Naive thymus-derived CD8-positive, alpha-beta T cell (primary cell): ENCODE results near the gene NUSAP1. TPM values are rescaled to one million over a fixed set of nuclear protein-coding genes. Genes with fewer than 3 reads are reported as not detected.
"Not testable (repeated sequence)": the region's sequence is repeated elsewhere in the genome, so short reads cannot be mapped to it uniquely, and the experiment has no call there.

ENCODE experiments used
- ATAC-seq, 2 donors: fragments of 150-1000 bp; cut with Tn5 transposase in 1 of 2; sonication (Bioruptor Pico), chemical (Tn5 transposase) in 1 of 2; 1 replicate in 1 of 2; 2 replicates in 1 of 2; pipeline ENCODE4 v1.10.0; 2021; ENCODE audit warnings: mild to moderate bottlenecking in 2 of 2, moderate library complexity in 2 of 2
- POLR2A ChIA-PET: fragments of 350-600 bp; sonication (Branson Sonifier 250); formaldehyde crosslinking; loops from one replicate; lab custom pipeline; 2021; ENCODE audit warnings: antibody characterized with exemption; lab: Charles Lee
- DNase-seq, 10 donors: peaks; one replicate each; pipeline versions ENCODE4 v3.0.0 to v3.0.0-alpha.2; 2020 to 2022
- H3K27ac Mint-ChIP-seq, 10 donors: one replicate each; pipeline ENCODE4 v1.8.0; 2020 to 2022; ENCODE audit warnings: mild to moderate bottlenecking in 10 of 10, mixed read lengths in 10 of 10, moderate library complexity in 4 of 10, inconsistent platforms in 1 of 10
- H3K27me3 Mint-ChIP-seq, 5 donors: one replicate each; pipeline ENCODE4 v1.8.0; 2021 to 2022; ENCODE audit warnings: mixed read lengths in 5 of 5
- H3K36me3 Mint-ChIP-seq, 3 donors: one replicate each; pipeline ENCODE4 v1.8.0; 2020 to 2022; ENCODE audit warnings: mixed read lengths in 3 of 3, mild to moderate bottlenecking in 2 of 3, inconsistent platforms in 1 of 3
- H3K4me1 Mint-ChIP-seq, 4 donors: one replicate each; pipeline ENCODE4 v1.8.0; 2021 to 2022; ENCODE audit warnings: mixed read lengths in 4 of 4
- H3K4me3 Mint-ChIP-seq, 10 donors: one replicate each; pipeline ENCODE4 v1.8.0; 2020 to 2022; ENCODE audit warnings: mild to moderate bottlenecking in 10 of 10, mixed read lengths in 10 of 10, moderate library complexity in 6 of 10, inconsistent platforms in 1 of 10
- H3K9me3 Mint-ChIP-seq, 9 donors: one replicate each; pipeline ENCODE4 v1.8.0; 2020 to 2022; ENCODE audit warnings: mixed read lengths in 9 of 9, mild to moderate bottlenecking in 3 of 9, inconsistent platforms in 1 of 9, moderate library complexity in 1 of 9
- polyA plus RNA-seq, 3 donors: library from polyadenylated mRNA; unstranded; fragments of 300-500 nt; fragmentation: Illumina TruSeq; gene quantifications; one replicate each; pipeline ENCODE4 v1.2.3, GENCODE V29; 2021
- total RNA-seq, 8 experiments: library from RNA in 2 of 8; stranded (reverse) in 2 of 8; gene quantifications; one replicate each; pipeline ENCODE4 v1.2.3 and lab custom pipeline; 2021 to 2026

NUSAP1 gene, protein sequence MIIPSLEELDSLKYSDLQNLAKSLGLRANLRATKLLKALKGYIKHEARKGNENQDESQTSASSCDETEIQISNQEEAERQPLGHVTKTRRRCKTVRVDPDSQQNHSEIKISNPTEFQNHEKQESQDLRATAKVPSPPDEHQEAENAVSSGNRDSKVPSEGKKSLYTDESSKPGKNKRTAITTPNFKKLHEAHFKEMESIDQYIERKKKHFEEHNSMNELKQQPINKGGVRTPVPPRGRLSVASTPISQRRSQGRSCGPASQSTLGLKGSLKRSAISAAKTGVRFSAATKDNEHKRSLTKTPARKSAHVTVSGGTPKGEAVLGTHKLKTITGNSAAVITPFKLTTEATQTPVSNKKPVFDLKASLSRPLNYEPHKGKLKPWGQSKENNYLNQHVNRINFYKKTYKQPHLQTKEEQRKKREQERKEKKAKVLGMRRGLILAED
- total RNA-seq (1 to 10 TPM; 2.5 to 4.0 TPM), polyA plus RNA-seq (1 to 10 TPM in 1 of 3 donors, under 1 TPM in 2; 0.32 to 1.4 (median 0.93) TPM), total RNA-seq (lab: John Stamatoyannopoulos, UW) (0 to 0.08 (median 0) reads per million in 6 experiments)

DNA sequence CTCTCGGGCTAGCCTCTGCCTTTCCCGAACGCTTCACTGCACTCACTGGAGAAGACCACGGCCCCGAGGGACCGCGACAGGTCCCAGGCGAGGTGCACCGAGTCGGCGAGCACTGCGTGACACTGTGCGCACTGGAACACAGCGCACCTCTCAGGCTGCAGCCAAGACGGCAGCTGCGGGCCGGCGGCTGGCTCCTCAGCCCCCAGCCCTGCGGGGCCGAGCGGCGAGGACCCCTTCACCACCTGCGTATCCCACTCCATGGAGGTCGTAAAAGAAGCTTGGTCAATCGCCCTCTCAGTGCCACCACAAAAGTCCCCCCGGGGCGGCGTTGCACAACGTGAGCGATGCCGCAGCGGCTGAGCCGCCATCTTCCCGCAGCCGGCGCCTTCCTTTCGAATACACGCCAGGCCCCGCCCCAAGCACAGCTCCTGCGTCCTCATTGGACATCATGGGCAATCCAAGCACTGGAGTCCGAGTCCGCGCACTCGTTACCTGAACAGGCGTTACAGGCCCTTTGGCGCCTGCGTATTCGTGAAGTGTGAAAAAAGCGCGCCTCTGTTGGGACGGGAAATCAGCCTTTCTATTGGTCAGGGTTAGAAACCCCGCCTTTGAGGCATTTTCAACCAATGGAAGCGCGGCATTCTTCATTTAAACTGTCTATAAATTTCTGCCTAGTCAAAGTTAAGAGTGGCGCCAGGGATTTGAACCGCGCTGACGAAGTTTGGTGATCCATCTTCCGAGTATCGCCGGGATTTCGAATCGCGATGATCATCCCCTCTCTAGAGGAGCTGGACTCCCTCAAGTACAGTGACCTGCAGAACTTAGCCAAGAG, at the start of gene NUSAP1, which contains the start of gene OIP5:
TSS of gene NUSAP1 (plus strand) at position 688 of the 832 bp plus-strand sequence. CDS start at position 765, 77 bp downstream.
TSS of gene OIP5 (minus strand) at position 398 of the 832 bp plus-strand sequence. CDS start at position 368, 30 bp downstream.
- ATAC-seq (peak; percentile 95 to 96), DNase-seq (peak; percentile 90 to 99 (median 98))
- peak within 1 kb of the TSS; percentile 96 to 100 (median 99) for H3K4me3 Mint-ChIP-seq
- H3K9me3 Mint-ChIP-seq: no peaks in the 10 kb centered on the region
- H3K36me3 Mint-ChIP-seq: no peaks in the 10 kb centered on the region
- H3K27ac Mint-ChIP-seq: peak within 1 kb of the TSS; percentile 82 to 98 (median 94)
- POLR2A ChIA-PET: interaction anchor here (0.6 to 2.1 kb wide), 14 partner anchors 10 to 764 kb away, joined by 3 to 11 read pairs (median 4); partner anchors contain the start of genes CHP1, DNAJC17, EXD1 and INO80
- peaks cover 6 to 32% (median 27%) of the 10 kb centered on the region in 4 donors for H3K4me1 Mint-ChIP-seq
- no peaks in the 10 kb centered on the region for H3K27me3 Mint-ChIP-seq

DNA sequence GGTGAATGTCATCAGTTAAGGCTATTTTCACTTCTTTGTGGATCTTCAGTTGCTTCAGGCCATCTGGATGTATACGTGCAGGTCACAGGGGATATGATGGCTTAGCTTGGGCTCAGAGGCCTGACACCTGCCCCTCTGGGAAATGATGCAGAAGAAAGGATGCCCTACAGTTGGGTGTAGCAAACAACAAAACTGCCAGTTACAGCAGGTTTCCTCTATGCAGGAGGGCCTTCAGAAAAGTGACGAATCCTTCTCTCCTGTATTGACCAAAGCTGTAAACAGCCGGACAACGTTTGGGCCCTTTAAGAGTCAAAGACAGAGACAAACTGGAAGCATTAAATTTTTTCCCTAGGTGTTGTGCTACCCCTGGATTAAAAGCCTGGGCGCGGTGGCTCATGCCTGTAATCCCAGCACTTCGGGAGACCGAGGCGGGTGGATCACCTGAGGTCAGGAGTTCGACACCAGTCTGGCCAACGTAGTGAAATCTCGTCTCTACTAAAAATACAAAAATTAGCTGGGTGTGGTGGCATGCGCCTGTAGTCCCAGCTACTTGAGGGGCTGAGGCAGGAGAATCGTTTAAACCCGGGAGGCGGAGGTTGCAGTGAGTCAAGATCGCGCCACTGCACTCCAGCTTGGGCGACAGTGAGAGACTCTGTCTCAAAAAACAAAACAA, 49.6 kb upstream of the NUSAP1 start:
- peak overlapping the region; percentile 89 to 99 (median 95) for H3K4me3 Mint-ChIP-seq
- not testable (repeated sequence) for H3K9me3 Mint-ChIP-seq, ATAC-seq, H3K27me3 Mint-ChIP-seq
- H3K36me3 Mint-ChIP-seq: peaks cover 7 to 46% (median 18%) of the 10 kb centered on the region in 3 donors
- peak overlapping the region; percentile 93 to 99 (median 98) for H3K27ac Mint-ChIP-seq
- H3K4me1 Mint-ChIP-seq: peaks cover 14 to 44% (median 36%) of the 10 kb centered on the region in 4 donors
- POLR2A ChIA-PET: interaction anchor here (1.0 to 1.5 kb wide), 7 partner anchors 48 to 388 kb away, joined by 3 to 9 read pairs (median 4); partner anchors contain the start of genes CHP1, EXD1, INO80 and NUSAP1
- peak in 1 of 10 donors; percentile 5 for DNase-seq

DNA sequence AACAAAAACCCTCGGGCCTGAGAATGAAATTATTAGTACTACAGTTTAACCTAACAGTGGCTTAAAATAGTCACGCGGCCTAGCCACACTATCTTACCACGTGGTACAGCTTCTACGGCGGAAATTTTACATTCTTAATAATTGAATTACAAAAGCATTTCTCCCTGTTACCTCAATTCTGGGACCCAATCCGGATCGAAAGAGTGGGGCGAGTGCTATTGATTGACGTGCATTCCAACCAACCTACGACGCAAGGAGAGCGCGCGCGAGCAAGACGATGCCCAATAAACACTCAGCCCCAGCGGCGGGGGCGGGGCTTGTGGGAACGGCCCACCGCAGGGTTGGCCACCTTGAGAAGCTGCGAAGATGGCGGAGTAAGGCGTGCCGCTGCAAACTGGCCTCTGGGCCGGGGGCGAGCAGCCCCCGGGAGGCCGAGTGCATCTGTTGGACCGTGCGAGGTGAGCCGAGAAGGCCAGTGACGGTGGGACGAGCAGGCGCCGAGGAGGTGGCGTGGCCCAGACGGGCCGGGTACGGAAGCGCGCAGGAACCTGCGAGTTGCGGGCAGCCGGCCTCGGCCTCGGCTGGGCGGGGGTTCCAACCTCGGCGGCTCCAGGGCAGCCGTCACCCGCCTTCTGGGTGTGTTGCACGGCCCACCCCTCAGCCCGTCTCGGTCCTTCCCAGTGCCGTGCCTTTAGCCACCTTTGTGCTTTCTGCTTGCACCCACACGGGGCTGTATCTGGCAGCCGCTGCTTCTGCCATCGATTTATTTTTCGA, 48.8 kb upstream of the NUSAP1 start:
- POLR2A ChIA-PET: interaction anchor here (1.0 to 1.5 kb wide), 7 partner anchors 47 to 389 kb away, joined by 3 to 9 read pairs (median 4); partner anchors contain the start of genes CHP1, EXD1, INO80 and NUSAP1
- peak; percentile 94 to 99 (median 97) for DNase-seq
- ATAC-seq: peak; percentile 97
- peaks cover 0 to 2% (median 0%) of the 10 kb centered on the region in 5 donors for H3K27me3 Mint-ChIP-seq
- no peaks in the 10 kb centered on the region for H3K9me3 Mint-ChIP-seq
- peak overlapping the region; percentile 89 to 99 (median 95) for H3K4me3 Mint-ChIP-seq
- peaks cover 17 to 51% (median 42%) of the 10 kb centered on the region in 4 donors for H3K4me1 Mint-ChIP-seq
- H3K36me3 Mint-ChIP-seq: peaks cover 7 to 51% (median 19%) of the 10 kb centered on the region in 3 donors
- H3K27ac Mint-ChIP-seq: peak overlapping the region; percentile 93 to 99 (median 98)

DNA sequence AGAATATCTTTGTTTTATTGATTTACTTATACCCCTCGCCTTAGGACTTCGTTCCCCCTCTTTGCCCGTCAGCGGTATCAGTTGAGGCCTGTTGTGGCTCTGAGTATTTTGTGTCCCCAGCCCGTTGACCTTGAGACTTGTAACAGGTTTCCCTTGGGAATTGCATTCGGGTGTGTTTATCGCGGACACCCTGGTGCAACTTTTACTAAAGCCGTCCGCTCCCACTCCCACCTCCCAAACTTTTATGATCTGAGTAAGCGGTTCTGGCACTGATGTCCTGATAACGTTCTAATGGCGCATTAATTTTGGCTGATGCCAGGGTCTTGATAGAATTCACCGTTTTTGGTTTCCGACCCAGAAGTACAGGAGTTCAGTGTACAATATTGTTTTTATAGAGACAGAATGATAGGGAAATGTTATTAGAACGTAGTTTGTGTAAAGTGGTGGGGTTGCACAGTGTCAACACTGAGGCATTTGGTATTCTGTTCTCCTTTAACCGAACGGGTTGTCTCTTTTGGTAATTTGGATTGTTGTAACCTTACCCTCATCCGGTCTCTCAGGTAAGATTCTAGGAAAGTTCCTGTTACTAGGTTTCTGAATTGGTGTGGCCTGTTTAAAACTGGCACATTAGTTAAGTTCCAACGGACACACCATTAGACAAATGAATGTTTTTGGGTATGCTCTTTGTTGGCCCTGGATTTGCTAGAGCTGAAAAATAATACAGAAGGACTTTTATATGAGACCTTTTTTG, 48.1 kb upstream of the NUSAP1 start:
- peaks cover 17 to 52% (median 45%) of the 10 kb centered on the region in 4 donors for H3K4me1 Mint-ChIP-seq
- H3K4me3 Mint-ChIP-seq: peak overlapping the region; percentile 89 to 99 (median 95)

DNA sequence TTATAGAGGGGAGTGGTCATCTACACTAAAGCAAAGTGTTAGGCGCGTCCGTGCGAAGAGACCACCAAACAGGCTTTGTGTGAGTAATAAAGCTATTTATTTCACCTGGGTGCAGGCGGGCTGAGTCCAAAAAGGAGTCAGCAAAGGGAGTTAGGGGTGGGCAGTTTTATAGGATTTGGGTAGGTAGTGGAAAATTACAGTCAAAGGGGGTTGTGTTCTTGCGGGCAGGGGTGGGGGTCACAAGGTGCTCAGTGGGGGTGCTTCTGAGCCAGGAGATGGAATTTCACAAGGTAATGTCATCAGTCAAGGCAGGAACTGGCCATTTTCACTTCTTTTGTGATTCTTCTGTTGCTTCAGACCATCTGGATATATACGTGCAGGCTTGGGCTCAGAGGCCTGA, 47.4 kb upstream of the NUSAP1 start:
- Mint-ChIP-seq H3K4me3 (peak overlapping the region; percentile 89 to 99 (median 95)), H3K27ac (peak overlapping the region; percentile 93 to 99 (median 98))
- POLR2A ChIA-PET: interaction anchor here (1.4 kb wide), 1 partner anchor 116 kb away, joined by 3 read pairs; no protein-coding TSS in a partner anchor

More for the DNA sequence above, 48.1 kb upstream of the NUSAP1 start:
- Mint-ChIP-seq H3K9me3 (no peaks in the 10 kb centered on the region), H3K27me3 (peaks cover 0 to 2% (median 0%) of the 10 kb centered on the region in 5 donors), H3K27ac (peak overlapping the region; percentile 93 to 99 (median 98)), H3K36me3 (peaks cover 7 to 49% (median 19%) of the 10 kb centered on the region in 3 donors)
- DNase-seq: peak in 3 of 10 donors; percentile 19 to 22 (median 20)
- POLR2A ChIA-PET: interaction anchor here (0.5 to 1.5 kb wide), 8 partner anchors 46 to 390 kb away, joined by 3 to 9 read pairs (median 4); partner anchors contain the start of genes CHP1, EXD1, INO80 and NUSAP1
- no peak for ATAC-seq

DNA sequence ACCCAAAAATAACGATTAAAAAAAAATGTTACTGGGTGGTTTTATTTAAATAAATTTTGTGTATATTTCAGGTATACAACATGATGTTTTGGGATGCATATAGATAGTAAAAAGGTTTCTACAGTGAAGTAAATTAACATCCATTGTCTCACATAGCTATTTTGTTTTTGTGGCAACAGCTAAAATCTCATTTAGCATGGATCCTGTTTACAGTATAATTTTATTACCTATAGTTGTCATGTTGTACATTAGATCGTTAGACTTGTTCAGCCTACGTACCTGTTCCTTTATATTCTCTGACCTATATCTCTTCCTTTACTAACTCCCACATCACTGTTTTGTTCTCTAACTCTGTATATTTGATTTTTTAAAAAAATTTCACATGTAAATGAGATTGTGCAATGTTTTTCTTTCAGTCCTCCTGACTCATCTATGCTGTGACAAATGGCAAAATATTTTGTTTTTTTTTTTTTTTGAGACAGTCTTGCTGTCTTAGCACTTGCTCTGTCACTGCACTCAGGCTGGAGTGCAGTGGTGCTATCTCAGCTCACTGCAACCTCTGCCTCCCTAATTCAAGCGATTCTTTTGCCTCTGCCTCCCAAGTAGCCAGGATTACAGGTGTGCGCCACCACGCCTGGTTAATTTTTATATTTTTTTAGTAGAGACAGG, 45.9 kb upstream of the NUSAP1 start:
- Mint-ChIP-seq H3K36me3 (peaks cover 7 to 60% (median 19%) of the 10 kb centered on the region in 3 donors), H3K27me3 (peaks cover 0 to 2% (median 0%) of the 10 kb centered on the region in 5 donors), H3K9me3 (no peaks in the 10 kb centered on the region), H3K4me1 (peaks cover 17 to 67% (median 47%) of the 10 kb centered on the region in 4 donors), H3K4me3 (peak overlapping the region in 5 of 10 donors; percentile 14 to 40 (median 20)), H3K27ac (peak overlapping the region in 3 of 10 donors; percentile 18 to 70 (median 48))
- no peak for DNase-seq
- POLR2A ChIA-PET: no interaction called here
- no peak for ATAC-seq

More for the DNA sequence above, 47.4 kb upstream of the NUSAP1 start:
- Mint-ChIP-seq H3K4me1 (peaks cover 17 to 52% (median 45%) of the 10 kb centered on the region in 4 donors), H3K9me3 (no peaks in the 10 kb centered on the region), H3K27me3 (peaks cover 0 to 2% (median 0%) of the 10 kb centered on the region in 5 donors), H3K36me3 (peaks cover 7 to 46% (median 19%) of the 10 kb centered on the region in 3 donors)
- DNase-seq (no peak), ATAC-seq (no peak)

DNA sequence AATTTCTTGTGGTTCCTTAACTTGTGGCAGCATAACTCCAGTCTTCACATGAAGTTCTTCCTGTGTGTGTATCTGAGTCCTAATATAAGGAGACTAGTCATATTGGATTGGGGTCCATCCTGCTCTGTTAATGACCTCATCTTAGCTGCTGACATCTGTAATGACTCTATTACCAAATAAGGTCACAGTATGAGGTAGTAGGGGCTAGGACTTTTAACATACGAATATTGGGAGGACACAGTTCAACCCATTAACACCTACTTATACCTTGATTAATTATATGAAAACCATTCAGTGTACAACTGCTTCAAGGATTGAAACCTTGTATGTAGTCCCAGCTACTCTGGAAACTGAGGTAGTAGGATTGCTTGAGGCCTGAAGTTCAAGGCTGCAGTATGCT, 44.2 kb upstream of the NUSAP1 start:
- Mint-ChIP-seq H3K36me3 (peaks cover 7 to 73% (median 19%) of the 10 kb centered on the region in 3 donors), H3K4me1 (peaks cover 17 to 63% (median 39%) of the 10 kb centered on the region in 4 donors), H3K27ac (peak overlapping the region in 4 of 10 donors; percentile 2 to 49 (median 10)), H3K9me3 (no peaks in the 10 kb centered on the region), H3K27me3 (peaks cover 0 to 2% (median 0%) of the 10 kb centered on the region in 5 donors), H3K4me3 (no peak overlapping the region)
- DNase-seq (no peak), ATAC-seq (no peak)
- POLR2A ChIA-PET: no interaction called here

DNA sequence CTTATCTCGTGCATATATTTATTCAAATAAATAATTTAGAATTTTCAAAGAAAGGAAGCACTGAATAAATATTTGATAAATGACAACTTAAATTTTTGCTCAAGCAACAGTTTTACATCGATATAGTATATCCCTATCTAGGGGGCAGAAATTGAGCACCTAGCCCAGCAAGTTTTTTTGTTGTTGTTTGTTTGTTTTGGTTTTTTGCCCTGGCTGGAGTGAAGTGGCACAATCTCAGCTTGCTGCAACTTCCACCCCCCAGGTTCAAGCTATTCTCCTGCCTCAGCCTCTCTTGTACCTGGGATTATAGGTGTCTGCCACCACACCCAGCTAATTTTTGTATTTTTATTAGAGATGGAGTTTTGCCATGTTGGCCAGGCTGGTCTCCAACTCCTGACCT, 42.7 kb upstream of the NUSAP1 start:
- Mint-ChIP-seq H3K9me3 (no peaks in the 10 kb centered on the region), H3K4me3 (no peak overlapping the region), H3K36me3 (peaks cover 2 to 81% (median 19%) of the 10 kb centered on the region in 3 donors), H3K27ac (no peak overlapping the region), H3K27me3 (no peaks in the 10 kb centered on the region), H3K4me1 (peaks cover 17 to 61% (median 43%) of the 10 kb centered on the region in 4 donors)
- DNase-seq (no peak), ATAC-seq (no peak)
- POLR2A ChIA-PET: interaction anchor here (0.7 kb wide), 1 partner anchor 521 kb away, joined by 4 read pairs; no protein-coding TSS in a partner anchor

DNA sequence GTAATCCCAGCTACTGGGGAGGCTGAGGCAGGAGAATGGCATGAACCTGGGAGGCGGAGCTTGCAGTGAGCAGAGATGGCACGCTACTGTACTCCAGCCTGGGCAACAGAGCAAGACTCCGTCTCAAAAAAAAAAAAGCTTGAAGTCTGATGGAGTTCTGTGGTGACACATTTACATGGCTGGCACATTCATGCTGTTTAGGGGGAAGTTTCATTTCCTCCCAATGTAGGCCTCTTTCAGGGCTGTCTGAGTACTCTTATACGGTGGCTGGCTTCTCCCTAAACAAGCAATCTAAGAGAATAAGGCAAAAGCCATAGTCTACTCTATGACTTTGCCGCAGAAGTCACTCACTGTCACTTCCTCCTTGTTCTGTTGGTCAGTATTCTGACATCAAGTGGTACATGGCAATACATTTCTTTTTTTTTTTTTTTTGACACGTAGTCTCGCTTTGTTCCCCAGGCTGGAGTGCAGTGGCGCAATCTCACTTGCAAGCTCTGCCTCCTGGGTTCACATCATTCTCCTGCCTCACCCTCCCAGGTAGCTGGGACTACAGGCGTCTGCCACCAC, 41.5 kb upstream of the NUSAP1 start:
- H3K9me3 Mint-ChIP-seq: no peaks in the 10 kb centered on the region
- peaks cover 12 to 54% (median 40%) of the 10 kb centered on the region in 4 donors for H3K4me1 Mint-ChIP-seq
- no peaks in the 10 kb centered on the region for H3K27me3 Mint-ChIP-seq
- H3K4me3 Mint-ChIP-seq: no peak overlapping the region
- H3K36me3 Mint-ChIP-seq: peaks cover 0 to 78% (median 14%) of the 10 kb centered on the region in 3 donors
- POLR2A ChIA-PET: interaction anchor here (0.6 kb wide), 1 partner anchor 385 kb away, joined by 3 read pairs; no protein-coding TSS in a partner anchor
- peak overlapping the region in 3 of 10 donors; percentile 46 to 65 (median 58) for H3K27ac Mint-ChIP-seq
- peak in 1 of 10 donors; percentile 2 for DNase-seq
- ATAC-seq: peak in 1 of 2 donors; percentile 70
